H1 (cell line): ENCODE data around the gene PTGES2. TPM values are rescaled to one million over a fixed set of nuclear protein-coding genes. Genes with fewer than 3 reads are reported as not detected.

Source experiments
- CTCF ChIA-PET: fragments of 300-600 bp; sonication (Branson Sonifier 250); formaldehyde crosslinking; loops from one replicate; lab custom pipeline; 2021; ENCODE audit not compliant: partially characterized antibody; lab: Charles Lee
- POLR2A ChIA-PET: fragments of 300-600 bp; sonication (Branson Sonifier 250); formaldehyde crosslinking; loops from one replicate; lab custom pipeline; 2021; ENCODE audit warnings: inconsistent platforms; ENCODE audit not compliant: partially characterized antibody; lab: Charles Lee
- DNase-seq, 2 experiments: peaks; one replicate each; pipeline versions ENCODE4 v3.0.0 to v3.0.0-alpha.2; 2010 to 2022; ENCODE audit warnings: low spot score in 2 of 2, low read depth in 1 of 2, mixed read lengths in 1 of 2
- FAIRE-seq: peaks from 2 replicates; lab custom pipeline; 2011; peaks lifted over from hg19 to GRCh38; lab: Jason Lieb, UNC
- H2AFZ ChIP-seq: 2 replicates; pipeline ENCODE4 v1.8.1; 2012; ENCODE audit warnings: low read length, inconsistent platforms
- H2AK5ac ChIP-seq: 2 replicates; pipeline ENCODE4 v1.6.1; 2013; ENCODE audit warnings: low read depth, low read length
- H2BK120ac ChIP-seq: replicated peaks from 2 replicates; pipeline ENCODE3; 2013; ENCODE audit warnings: low read depth, low read length, inconsistent platforms
- H2BK12ac ChIP-seq: 2 replicates; pipeline ENCODE4 v1.6.1; 2013; ENCODE audit warnings: low read depth, low read length
- H2BK15ac ChIP-seq: 2 replicates; pipeline ENCODE4 v1.6.1; 2013; ENCODE audit warnings: low read length
- H2BK20ac ChIP-seq: 2 replicates; pipeline ENCODE4 v1.6.1; 2013; ENCODE audit warnings: low read length
- H2BK5ac ChIP-seq: 2 replicates; pipeline ENCODE4 v1.6.1; 2013; ENCODE audit warnings: low read depth, low read length
- H3K14ac ChIP-seq: 2 replicates; pipeline ENCODE4 v1.6.1; 2013; ENCODE audit warnings: inconsistent platforms; ENCODE audit not compliant: insufficient read length
- H3K18ac ChIP-seq: 2 replicates; pipeline ENCODE4 v1.6.1; 2013; ENCODE audit warnings: low read length; ENCODE audit errors: extremely low read depth
- H3K23ac ChIP-seq: 2 replicates; pipeline ENCODE4 v1.6.1; 2013; ENCODE audit warnings: inconsistent platforms; ENCODE audit not compliant: insufficient read length
- H3K23me2 ChIP-seq: 2 replicates; pipeline ENCODE4 v1.6.1; 2013; ENCODE audit warnings: low read depth, low read length
- H3K27ac ChIP-seq: 2 replicates; pipeline ENCODE4 v1.6.1; 2011; ENCODE audit warnings: low read depth, low read length, inconsistent platforms
- H3K27me3 ChIP-seq, 4 experiments: replicated peaks in 1 of 4; 1 replicate in 1 of 4; 2 replicates in 3 of 4; pipeline versions ENCODE4 v1.6.1 to v1.8.1; 2011 to 2013; ENCODE audit warnings: low read length in 3 of 4, mild to moderate bottlenecking in 3 of 4, inconsistent platforms in 2 of 4, mixed read lengths in 2 of 4, moderate library complexity in 1 of 4; ENCODE audit not compliant: control insufficient read depth in 3 of 4, insufficient read depth in 3 of 4; ENCODE audit errors: extremely low read depth in 1 of 4
- H3K36me3 ChIP-seq, 4 experiments: 2 replicates each; pipeline versions ENCODE4 v1.6.1 to v1.8.1; 2011 to 2013; ENCODE audit warnings: mild to moderate bottlenecking in 4 of 4, low read length in 3 of 4, moderate library complexity in 2 of 4, control low read depth in 1 of 4, inconsistent platforms in 1 of 4; ENCODE audit not compliant: insufficient read depth in 4 of 4, control insufficient read depth in 2 of 4
- H3K4ac ChIP-seq: replicated peaks from 2 replicates; pipeline ENCODE3; 2013; ENCODE audit warnings: low read length, low read depth, mixed read lengths, inconsistent platforms; ENCODE audit not compliant: insufficient read length
- H3K4me1 ChIP-seq, 4 experiments: replicated peaks in 1 of 4; 1 replicate in 1 of 4; 2 replicates in 3 of 4; pipeline versions ENCODE4 v1.6.1 to v1.8.1; 2011 to 2013; ENCODE audit warnings: low read length in 3 of 4, inconsistent platforms in 2 of 4, mixed read lengths in 1 of 4; ENCODE audit not compliant: insufficient read depth in 4 of 4, control insufficient read depth in 3 of 4
- H3K4me2 ChIP-seq, 2 experiments: 2 replicates each; pipeline versions ENCODE4 v1.6.1 to v1.8.1; 2011 to 2013; ENCODE audit warnings: low read depth in 2 of 2, low read length in 2 of 2, control low read depth in 1 of 2, inconsistent platforms in 1 of 2, mild to moderate bottlenecking in 1 of 2; ENCODE audit not compliant: insufficient read depth in 1 of 2
- H3K4me3 ChIP-seq, 4 experiments: fragments of 200-600, 300-600 bp in 1 of 4; sonication (generic), shearing (Covaris generic), sonication (Bioruptor Twin) in 1 of 4; 2 replicates each; pipeline versions ENCODE4 v1.5.1 to v1.8.1; 2011 to 2016; ENCODE audit warnings: low read length in 4 of 4, low read depth in 3 of 4, control low read depth in 2 of 4, inconsistent platforms in 2 of 4, mild to moderate bottlenecking in 2 of 4, mixed read lengths in 1 of 4, moderate library complexity in 1 of 4; ENCODE audit not compliant: insufficient read depth in 2 of 4; ENCODE audit errors: extremely low read depth in 1 of 4
- H3K56ac ChIP-seq: replicated peaks from 2 replicates; pipeline ENCODE3; 2013; ENCODE audit warnings: low read depth, mild to moderate bottlenecking, mixed read lengths, low read length, inconsistent platforms; ENCODE audit not compliant: insufficient read length
- H3K79me1 ChIP-seq: 2 replicates; pipeline ENCODE4 v1.6.1; 2013; ENCODE audit warnings: low read depth, low read length, control low read depth
- H3K79me2 ChIP-seq, 2 experiments: 2 replicates each; pipeline versions ENCODE4 v1.6.1 to v1.8.1; 2012 to 2013; ENCODE audit warnings: low read length in 2 of 2, mild to moderate bottlenecking in 2 of 2, inconsistent platforms in 1 of 2; ENCODE audit not compliant: insufficient read depth in 2 of 2, control insufficient read depth in 1 of 2
- H3K9ac ChIP-seq, 4 experiments: replicated peaks in 1 of 4; 1 replicate in 1 of 4; 2 replicates in 3 of 4; pipeline versions ENCODE4 v1.6.1 to v1.8.1; 2011 to 2013; ENCODE audit warnings: low read depth in 3 of 4, low read length in 3 of 4, control low read depth in 2 of 4, mild to moderate bottlenecking in 2 of 4, moderate library complexity in 2 of 4, inconsistent platforms in 1 of 4; ENCODE audit errors: extremely low read depth in 1 of 4
- H3K9me3 ChIP-seq, 2 experiments: 2 replicates each; pipeline versions ENCODE4 v1.6.1 to v1.8.1; 2012 to 2013; ENCODE audit warnings: mild to moderate bottlenecking in 2 of 2, moderate library complexity in 2 of 2, control low read depth in 1 of 2, inconsistent platforms in 1 of 2, low read depth in 1 of 2, low read length in 1 of 2, mixed read lengths in 1 of 2; ENCODE audit not compliant: insufficient read depth in 2 of 2
- H4K20me1 ChIP-seq, 2 experiments: replicated peaks in 1 of 2; 2 replicates each; pipeline versions ENCODE3 to v1.8.1; 2011 to 2013; ENCODE audit warnings: inconsistent platforms in 2 of 2, low read length in 2 of 2, mild to moderate bottlenecking in 1 of 2; ENCODE audit not compliant: insufficient read depth in 2 of 2, control insufficient read depth in 1 of 2
- H4K5ac ChIP-seq: 2 replicates; pipeline ENCODE4 v1.6.1; 2013; ENCODE audit warnings: low read length, low read depth, mixed read lengths, inconsistent platforms; ENCODE audit not compliant: insufficient read length
- H4K8ac ChIP-seq: 2 replicates; pipeline ENCODE4 v1.8.0; 2013; ENCODE audit warnings: mild to moderate bottlenecking, moderate library complexity, low read length, inconsistent platforms; ENCODE audit not compliant: insufficient read depth; ENCODE audit errors: extremely low read depth
- H4K91ac ChIP-seq: replicated peaks from 2 replicates; pipeline ENCODE3; 2013; ENCODE audit warnings: low read length, mixed read lengths, inconsistent platforms; ENCODE audit not compliant: insufficient read length
- ATF3 ChIP-seq: IDR thresholded peaks from 2 replicates; pipeline ENCODE4 v1.6.1; 2011; ENCODE audit warnings: low read depth, mild to moderate bottlenecking, low read length; ENCODE audit not compliant: insufficient read depth
- GTF2F1 ChIP-seq: IDR thresholded peaks from 2 replicates; pipeline ENCODE4 v1.6.1; 2012; ENCODE audit warnings: low read depth, low read length, improper control_type of control experiment, borderline replicate concordance
- KDM5A ChIP-seq: fragments of 200-600 bp; IDR thresholded peaks from 2 replicates; pipeline ENCODE4 v1.7.1; 2012; ENCODE audit warnings: mild to moderate bottlenecking, low read length, inconsistent platforms, mixed read lengths
- NANOG ChIP-seq: IDR thresholded peaks from 2 replicates; pipeline ENCODE4 v1.6.1; 2011; ENCODE audit warnings: low read length, low read depth, mild to moderate bottlenecking, inconsistent platforms; ENCODE audit not compliant: insufficient read depth, poor library complexity, severe bottlenecking
- POLR2A ChIP-seq, 2 experiments: IDR thresholded peaks; 1 replicate in 1 of 2; 2 replicates in 1 of 2; pipeline ENCODE4 v1.6.1; 2011; ENCODE audit warnings: low read depth in 2 of 2, low read length in 2 of 2, mild to moderate bottlenecking in 2 of 2; ENCODE audit errors: control extremely low read depth in 1 of 2
- POU5F1 ChIP-seq: IDR thresholded peaks from 2 replicates; pipeline ENCODE4 v1.6.1; 2011; ENCODE audit warnings: low read depth, mild to moderate bottlenecking, low read length, moderate library complexity
- SAP30 ChIP-seq: fragments of 300-600 bp; sonication (generic); IDR thresholded peaks from 2 replicates; pipeline ENCODE4 v1.7.1; 2012; ENCODE audit warnings: low read length, moderate library complexity, mild to moderate bottlenecking, inconsistent platforms; ENCODE audit not compliant: insufficient read depth, insufficient replicate concordance
- TEAD4 ChIP-seq: IDR thresholded peaks from 2 replicates; pipeline ENCODE4 v1.6.1; 2012; ENCODE audit warnings: low read depth, low read length, inconsistent platforms, mixed read lengths
- USF2 ChIP-seq: IDR thresholded peaks from 2 replicates; pipeline ENCODE4 v1.6.1; 2011; ENCODE audit warnings: low read length, improper control_type of control experiment
- WGBS, 2 experiments: shearing (Covaris generic) in 1 of 2; methylation state at CpG; one replicate each; pipeline versions ENCODE4 v1.1.6 to v1.1.7; 2013 to 2015; ENCODE audit warnings: low lambda C conversion rate in 2 of 2, mixed read lengths in 2 of 2, inconsistent platforms in 1 of 2, low coverage in 1 of 2, missing lambda C conversion rate in 1 of 2; ENCODE audit not compliant: insufficient replicate concordance in 2 of 2, insufficient coverage in 1 of 2, insufficient read length in 1 of 2; ENCODE audit errors: extremely low coverage in 1 of 2, missing lambda C conversion rate in 1 of 2; 5-methylcytosine and 5-hydroxymethylcytosine counted together
- polyA plus RNA-seq, 7 experiments: library from polyadenylated mRNA; depleted of rRNA in 3 of 7; stranded (reverse) in 5 of 7; unstranded in 2 of 7; fragments of >200 nt in 5 of 7; fragments of 200-250 nt in 2 of 7; gene quantifications; 1 replicate in 5 of 7; 2 replicates in 1 of 7; 4 replicates in 1 of 7; pipeline versions ENCODE4 v1.2.1 to v1.2.3, GENCODE V29; 2011 to 2013; ENCODE audit warnings: missing spikeins in 2 of 7, mixed read lengths in 2 of 7
- total RNA-seq: library from RNA; stranded (reverse); fragmentation: NEBNext Ultra II Directional; extraction: Animal tissue kit (Norgen Biotek cat#: 25700); gene quantifications from 2 replicates; pipeline ENCODE4 v1.2.1, GENCODE V29; 2021

PTGES2 gene
- total and polyA plus RNA-seq, 2 of the 8 experiments (the other 6 are each of a cell fraction or from before 2014, with no cell fraction given) = 80.7 to 81.2 TPM

- Histone ChIP-seq H3K56ac (no peak overlapping the region), H3K27me3 (no peaks in the 10 kb centered on the region), H3K9ac (no peak overlapping the region), H4K5ac (no peak overlapping the region), H3K4ac (no peak overlapping the region), H3K79me2 (no peaks in the 10 kb centered on the region), H3K36me3 (no peaks in the 10 kb centered on the region), H3K9me3 (no peaks in the 10 kb centered on the region), H2BK120ac (no peak overlapping the region), H3K79me1 (no peaks in the 10 kb centered on the region), H3K4me1 (no peaks in the 10 kb centered on the region; a peak in 1 of 7 replicates), H2BK5ac (no peak overlapping the region), H2AFZ (no peak overlapping the region), H3K23ac (no peak overlapping the region), H3K18ac (no peak overlapping the region), H2AK5ac (no peak overlapping the region), H3K23me2 (no peaks in the 10 kb centered on the region), H2BK15ac (no peak overlapping the region), H4K20me1 (no peaks in the 10 kb centered on the region), H3K27ac (no peak overlapping the region), H4K8ac (peak overlapping the region; percentile 79; the same call in 1 of the 2 replicates), H3K4me3 (no peak overlapping the region), H3K14ac (no peak overlapping the region), H2BK12ac (no peak overlapping the region), H4K91ac (no peak overlapping the region), H3K4me2 (no peak overlapping the region), H2BK20ac (no peak overlapping the region)
- POLR2A ChIA-PET = interaction anchor here (1.2 to 2.5 kb wide), 3 partner anchors 8 to 18 kb away, joined by 3 to 6 read pairs (median 4); no protein-coding TSS in a partner anchor
- WGBS, 2 experiments = 90% methylated on average over 22 of the region's 22 CpGs; no CpG with 5 or more reads in 1 of the 2 experiments
- CTCF ChIA-PET = interaction anchor here (1.1 to 2.8 kb wide), 2 partner anchors 20 to 27 kb away, joined by 5 to 15 read pairs; no protein-coding TSS in a partner anchor
- no peak for DNase-seq
- no peak for FAIRE-seq
- TF ChIP-seq USF2 = no peak
- TF ChIP-seq ATF3 = no peak
- TF ChIP-seq POU5F1 = no peak
- no peak for TF ChIP-seq KDM5A
- TF ChIP-seq NANOG = no peak
- no peak for TF ChIP-seq GTF2F1
- no peak for TF ChIP-seq POLR2A (IDR thresholded peaks at IDR 0.05; ENCODE audit: control extremely low read depth in 1 of 2, low read depth in 2 of 2, low read length in 2 of 2)
- no peak for TF ChIP-seq SAP30
- TF ChIP-seq TEAD4 = no peak
These were observed 17.0 kb upstream of the PTGES2 start for GRCh38 chr9:128144239-128145181.
